ENCODE data around the gene COL23A1.

Gene COL23A1

GRCh38 chr5:178215280-178216002 lies 374.8 kb downstream of the COL23A1 start:
- Histone ChIP-seq H3K9me3 (replicated peaks; ENCODE audit: insufficient read depth, low read length) (no peaks in the 10 kb centered on the region), H2AFZ (ENCODE audit: low read length) (no peak overlapping the region), H3K79me2 (ENCODE audit: low read length) (peaks cover 14% of the 10 kb centered on the region; the same call in 1 of the 2 replicates), H3K9me2 (replicated peaks; ENCODE audit: insufficient read depth, low read length) (no peaks in the 10 kb centered on the region), H3K9ac (ENCODE audit: low read length) (no peak overlapping the region), H3K36me3 (replicated peaks; ENCODE audit: insufficient read depth, low read length) (peaks cover 13% of the 10 kb centered on the region), H3K27me3 (replicated peaks; ENCODE audit: insufficient read depth, low read length) (no peaks in the 10 kb centered on the region), H3K4me3 (ENCODE audit: low read length) (no peak overlapping the region), H3K4me1 (ENCODE audit: low read length) (no peaks in the 10 kb centered on the region), H3K27ac (ENCODE audit: low read length) (no peak overlapping the region), H3F3A (ENCODE audit: insufficient read depth, low read length) (peaks cover 21% of the 10 kb centered on the region), H4K20me1 (ENCODE audit: insufficient read depth, low read length) (peaks cover 3% of the 10 kb centered on the region; the same call in 1 of the 2 replicates), H3K4me2 (ENCODE audit: low read depth, low read length) (no peak overlapping the region)
- no peak for DNase-seq
- TF ChIP-seq EZH2phosphoT487 (IDR thresholded peaks at IDR 0.05; ENCODE audit: low read length) (no peak), CTCF (IDR thresholded peaks at IDR 0.05; ENCODE audit: low read length) (no peak)

- Histone ChIP-seq H4K20me1 (ENCODE audit: insufficient read depth, low read length) (peaks cover 14% of the 10 kb centered on the region), H3K9ac (ENCODE audit: low read length) (no peak overlapping the region), H3K4me1 (ENCODE audit: low read length) (no peaks in the 10 kb centered on the region), H3K9me3 (replicated peaks; ENCODE audit: insufficient read depth, low read length) (no peaks in the 10 kb centered on the region), H3K36me3 (replicated peaks; ENCODE audit: insufficient read depth, low read length) (peaks cover 24% of the 10 kb centered on the region), H2AFZ (ENCODE audit: low read length) (no peak overlapping the region), H3K79me2 (ENCODE audit: low read length) (peaks cover 26% of the 10 kb centered on the region), H3K27ac (ENCODE audit: low read length) (no peak overlapping the region), H3K9me2 (replicated peaks; ENCODE audit: insufficient read depth, low read length) (no peaks in the 10 kb centered on the region), H3K4me3 (ENCODE audit: low read length) (no peak overlapping the region), H3K4me2 (ENCODE audit: low read depth, low read length) (no peak overlapping the region), H3F3A (ENCODE audit: insufficient read depth, low read length) (peaks cover 27% of the 10 kb centered on the region), H3K27me3 (replicated peaks; ENCODE audit: insufficient read depth, low read length) (no peaks in the 10 kb centered on the region)
- no peak for DNase-seq
- TF ChIP-seq CTCF (IDR thresholded peaks at IDR 0.05; ENCODE audit: low read length) = no peak
Observed at GRCh38 chr5:178214160-178214803, 375.9 kb downstream of the COL23A1 start.

GRCh38 chr5:178213748-178214151 lies 376.4 kb downstream of the COL23A1 start:
- Histone ChIP-seq H2AFZ (ENCODE audit: low read length) (no peak overlapping the region), H3F3A (ENCODE audit: insufficient read depth, low read length) (peaks cover 27% of the 10 kb centered on the region), H3K27me3 (replicated peaks; ENCODE audit: insufficient read depth, low read length) (no peaks in the 10 kb centered on the region), H3K4me1 (ENCODE audit: low read length) (no peaks in the 10 kb centered on the region), H3K36me3 (replicated peaks; ENCODE audit: insufficient read depth, low read length) (peaks cover 24% of the 10 kb centered on the region), H3K9me3 (replicated peaks; ENCODE audit: insufficient read depth, low read length) (no peaks in the 10 kb centered on the region), H3K4me2 (ENCODE audit: low read depth, low read length) (no peak overlapping the region), H3K79me2 (ENCODE audit: low read length) (peaks cover 31% of the 10 kb centered on the region), H3K4me3 (ENCODE audit: low read length) (no peak overlapping the region), H3K9ac (ENCODE audit: low read length) (no peak overlapping the region), H3K9me2 (replicated peaks; ENCODE audit: insufficient read depth, low read length) (no peaks in the 10 kb centered on the region), H3K27ac (ENCODE audit: low read length) (no peak overlapping the region), H4K20me1 (ENCODE audit: insufficient read depth, low read length) (peaks cover 19% of the 10 kb centered on the region)
- DNase-seq = no peak
- TF ChIP-seq EZH2 (optimal IDR thresholded peaks at IDR 0.05; ENCODE audit: low read depth, low read length) (no peak), EZH2phosphoT487 (IDR thresholded peaks at IDR 0.05; ENCODE audit: low read length) (no peak), CTCF (IDR thresholded peaks at IDR 0.05; ENCODE audit: low read length) (no peak)

Measured in MM.1S (cell line).